ENCODE measurements around the gene KCNC1. TPM values are rescaled to one million over a fixed set of nuclear protein-coding genes. Genes with fewer than 3 reads are reported as not detected.
A peak's percentile ranks its signal among the peaks of the same experiment; 100 is the strongest.

KCNC1 gene
- polyA plus RNA-seq, 2 of the 4 experiments (the other 2 are of a cell fraction): 0.08 TPM; not detected in 1

GRCh38 chr11:17694494-17695110, 40.0 kb upstream of the KCNC1 start:
- CTCF ChIA-PET: interaction anchor here (2.4 kb wide), 1 partner anchor 36 kb away, joined by 6 read pairs; no protein-coding TSS in a partner anchor
- no peaks in the 10 kb centered on the region for H3K9me3 ChIP-seq
- H3K4me2 ChIP-seq: no peak overlapping the region
- ATAC-seq (no peak; a peak in 1 of 6 replicates), DNase-seq (ENCODE audit: low read depth in 1 of 2, low spot score in 1 of 2) (no peak), FAIRE-seq (no peak)
- WGBS (ENCODE audit: missing lambda C conversion rate): 54% methylated on average over 10 of the region's 10 CpGs
- H3K4me1 ChIP-seq: no peaks in the 10 kb centered on the region
- TF ChIP-seq PHF8 (IDR thresholded peaks at IDR 0.05; ENCODE audit: borderline replicate concordance, low read depth): no peak
- no peak for TF ChIP-seq FOXS1 (CRISPR knock-in tag; IDR thresholded peaks at IDR 0.05)
- no peak overlapping the region for H3K4me3 ChIP-seq
- no peak overlapping the region for H3K27ac ChIP-seq
- POLR2A ChIA-PET: no interaction called here

GRCh38 chr11:17695454-17696441, 38.8 kb upstream of the KCNC1 start:
- CTCF ChIA-PET: interaction anchor here (0.9 to 2.4 kb wide), 2 partner anchors 35 to 97 kb away, joined by 3 to 6 read pairs; no protein-coding TSS in a partner anchor
- POLR2A ChIA-PET: no interaction called here
- ATAC-seq: 0 out of 6 replicates have a peak, but pooled peaks of 1 of the 2 experiments have one; percentile 26

DNA sequence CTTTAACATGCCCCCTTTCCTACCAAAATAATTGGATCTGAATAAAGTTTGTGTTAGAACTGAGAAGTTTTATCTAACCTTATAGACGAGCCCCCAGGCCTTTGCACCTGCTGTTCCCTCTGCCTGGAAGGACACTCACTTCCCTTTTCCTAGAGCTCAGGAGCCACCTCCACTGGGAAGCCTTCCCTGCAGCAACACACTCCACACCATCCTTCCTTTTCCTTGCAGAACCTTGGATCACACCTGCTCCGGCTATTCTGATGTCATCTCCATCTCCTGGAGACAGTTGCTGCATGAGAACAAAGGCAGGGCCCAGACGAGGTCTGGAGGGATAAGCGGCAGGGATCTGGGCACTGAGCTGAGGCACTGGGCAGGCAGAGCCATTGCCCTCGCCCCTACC, 37.8 kb upstream of the KCNC1 start:
- DNase-seq (ENCODE audit: low read depth in 1 of 2, low spot score in 1 of 2): no peak
- H3K9me3 ChIP-seq: no peaks in the 10 kb centered on the region
- POLR2A ChIA-PET: no interaction called here
- no peaks in the 10 kb centered on the region for H3K4me1 ChIP-seq
- H3K4me3 ChIP-seq: no peak overlapping the region
- no peak overlapping the region for H3K27ac ChIP-seq
- H3K4me2 ChIP-seq: no peak overlapping the region
- FAIRE-seq: no peak
- ATAC-seq: no peak
- 41% methylated on average over 5 of the region's 5 CpGs for WGBS (ENCODE audit: missing lambda C conversion rate)
- TF ChIP-seq ZNF302 (CRISPR knock-in tag; IDR thresholded peaks at IDR 0.05): no peak
- no peak for TF ChIP-seq EP300 (IDR thresholded peaks at IDR 0.05)
- no peak for TF ChIP-seq HOXB5 (CRISPR knock-in tag; IDR thresholded peaks at IDR 0.05)
- TF ChIP-seq E2F6 (IDR thresholded peaks at IDR 0.05; ENCODE audit: borderline replicate concordance, low read depth): no peak
- no peak for TF ChIP-seq FOXS1 (CRISPR knock-in tag; IDR thresholded peaks at IDR 0.05)
- no peak for TF ChIP-seq TP53 (CRISPR knock-in tag; IDR thresholded peaks at IDR 0.05)
- no peak for TF ChIP-seq NPAS2 (CRISPR knock-in tag; IDR thresholded peaks at IDR 0.05; ENCODE audit: borderline replicate concordance)
- no peak for TF ChIP-seq POLR2AphosphoS2 (conservative IDR thresholded peaks at IDR 0.05; ENCODE audit: low read length)
- TF ChIP-seq HEYL (CRISPR knock-in tag; IDR thresholded peaks at IDR 0.05): no peak
- TF ChIP-seq KDM5A (IDR thresholded peaks at IDR 0.05): no peak
- TF ChIP-seq CHD4 (IDR thresholded peaks at IDR 0.05; ENCODE audit: borderline replicate concordance): no peak
- no peak for TF ChIP-seq ZC3H11A (IDR thresholded peaks at IDR 0.05)
- TF ChIP-seq, protein P1, sequence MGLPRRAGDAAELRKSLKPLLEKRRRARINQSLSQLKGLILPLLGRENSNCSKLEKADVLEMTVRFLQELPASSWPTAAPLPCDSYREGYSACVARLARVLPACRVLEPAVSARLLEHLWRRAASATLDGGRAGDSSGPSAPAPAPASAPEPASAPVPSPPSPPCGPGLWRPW (IDR thresholded peaks at IDR 0.05): no peak
- no peak for TF ChIP-seq JUNB (IDR thresholded peaks at IDR 0.05)
- TF ChIP-seq POLR2A (IDR thresholded peaks at IDR 0.05; ENCODE audit: low read length): no peak
- no peak for TF ChIP-seq CEBPB (IDR thresholded peaks at IDR 0.05)
- no peak for TF ChIP-seq HOXB13 (CRISPR knock-in tag; IDR thresholded peaks at IDR 0.05; ENCODE audit: low read depth)
- no peak for TF ChIP-seq RAD21 (conservative IDR thresholded peaks at IDR 0.05 in 1 of 2, IDR thresholded peaks at IDR 0.05 in 1 of 2)
- CTCF ChIA-PET: interaction anchor here (0.9 to 2.4 kb wide), 2 partner anchors 34 to 98 kb away, joined by 3 to 6 read pairs; no protein-coding TSS in a partner anchor

More at GRCh38 chr11:17695454-17696441, 38.8 kb upstream of the KCNC1 start:
- no peak for FAIRE-seq
- no peak for TF ChIP-seq ZNF302 (CRISPR knock-in tag; IDR thresholded peaks at IDR 0.05)
- TF ChIP-seq, protein P2, sequence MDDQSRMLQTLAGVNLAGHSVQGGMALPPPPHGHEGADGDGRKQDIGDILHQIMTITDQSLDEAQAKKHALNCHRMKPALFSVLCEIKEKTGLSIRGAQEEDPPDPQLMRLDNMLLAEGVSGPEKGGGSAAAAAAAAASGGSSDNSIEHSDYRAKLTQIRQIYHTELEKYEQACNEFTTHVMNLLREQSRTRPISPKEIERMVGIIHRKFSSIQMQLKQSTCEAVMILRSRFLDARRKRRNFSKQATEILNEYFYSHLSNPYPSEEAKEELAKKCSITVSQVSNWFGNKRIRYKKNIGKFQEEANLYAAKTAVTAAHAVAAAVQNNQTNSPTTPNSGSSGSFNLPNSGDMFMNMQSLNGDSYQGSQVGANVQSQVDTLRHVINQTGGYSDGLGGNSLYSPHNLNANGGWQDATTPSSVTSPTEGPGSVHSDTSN (IDR thresholded peaks at IDR 0.05): no peak
- TF ChIP-seq POLR2AphosphoS2 (conservative IDR thresholded peaks at IDR 0.05; ENCODE audit: low read length): no peak
- no peak for TF ChIP-seq HEYL (CRISPR knock-in tag; IDR thresholded peaks at IDR 0.05)
- Histone ChIP-seq H3K4me3 (no peak overlapping the region), H3K4me2 (no peak overlapping the region), H3K27ac (no peak overlapping the region), H3K9me3 (no peaks in the 10 kb centered on the region), H3K4me1 (no peaks in the 10 kb centered on the region)
- WGBS (ENCODE audit: missing lambda C conversion rate): 50% methylated on average over 12 of the region's 68 CpGs
- no peak for DNase-seq (ENCODE audit: low read depth in 1 of 2, low spot score in 1 of 2)

Measured in A549 (cell line).